GM12892 (cell line): ENCODE measurements around the gene STIMATE.

Experiments used
- POLR2A ChIP-seq: IDR thresholded peaks from 2 replicates; pipeline ENCODE4 v1.6.1; 2011; ENCODE audit warnings: low read depth, low read length, control low read depth
- POLR2AphosphoS5 ChIP-seq: IDR thresholded peaks from 2 replicates; pipeline ENCODE4 v1.6.1; 2011; ENCODE audit warnings: low read depth, low read length, control low read depth

GRCh38 chr3:52877085-52877484 lies 20.3 kb downstream of the STIMATE start:
- TF ChIP-seq POLR2AphosphoS5, result no peak
- TF ChIP-seq POLR2A, result no peak
